ENCODE measurements around the gene MLLT3. TPM values are rescaled to one million over a fixed set of nuclear protein-coding genes. Genes with fewer than 3 reads are reported as not detected.

MLLT3 gene
- total and polyA plus RNA-seq, 2 of the 13 experiments (the other 11 are each of a cell fraction or from before 2014, with no cell fraction given) = 12.3 to 12.6 TPM

- H3K9me3 ChIP-seq (ENCODE audit: low read length) = no peaks in the 10 kb centered on the region
- 0 out of 5 replicates have a peak, but pooled peaks cover 0 to 4% of the 10 kb centered on the region in 2 experiments for H3K27me3 ChIP-seq (ENCODE audit: control insufficient read depth in 1 of 2, insufficient read depth in 2 of 2, low read length in 2 of 2)
- WGBS (ENCODE audit: low lambda C conversion rate) = 27% methylated on average over 3 of the region's 4 CpGs
- BruUV-seq (replicated peaks) = no TSS peak
- CTCF ChIA-PET (ENCODE audit: low intra/inter-chr PET ratio, low total read pairs) = no interaction called here
- in situ Hi-C loops (cut with HindIII; ENCODE audit: extremely low pct_ligation_motif_present, low pct_unique_long_range_greater_than_20kb) = loop anchor here (25.0 kb wide), 1 partner anchor 709 kb away; no protein-coding TSS in a partner anchor
- FAIRE-seq = no peak
- no peak for DNase-seq (ENCODE audit: low spot score)
- no peak for ATAC-seq
- no peak overlapping the region for H3K4me3 ChIP-seq (replicated peaks in 1 of 3; ENCODE audit: insufficient read depth in 1 of 3, low read depth in 2 of 3, low read length in 3 of 3)
- H3K9ac ChIP-seq (ENCODE audit: insufficient read depth, low read depth, low read length) = no peak overlapping the region
- no peak overlapping the region for H2AFZ ChIP-seq (ENCODE audit: low read length)
- no peaks in the 10 kb centered on the region for H3K79me2 ChIP-seq (ENCODE audit: insufficient read depth, low read length)
- intact Hi-C loops (cut with micrococcal nuclease; ENCODE audit: unreplicated experiment) = no loop called here
- TF ChIP-seq ZNF263 (CRISPR knock-in tag; IDR thresholded peaks at IDR 0.05) = no peak
- TF ChIP-seq HOXD1 (CRISPR knock-in tag; IDR thresholded peaks at IDR 0.05) = no peak
- no peak for TF ChIP-seq ZNF12 (CRISPR knock-in tag; IDR thresholded peaks at IDR 0.05)
- no peak for TF ChIP-seq ZNF292 (CRISPR knock-in tag; IDR thresholded peaks at IDR 0.05; ENCODE audit: borderline replicate concordance, low read depth)
- TF ChIP-seq PRMT3 (CRISPR knock-in tag; IDR thresholded peaks at IDR 0.05; ENCODE audit: borderline replicate concordance, low read depth) = no peak
- no peak for TF ChIP-seq EHMT2 (IDR thresholded peaks at IDR 0.05; ENCODE audit: borderline replicate concordance, low read depth, low read length)
- no peak for TF ChIP-seq ZC3H4 (CRISPR knock-in tag; IDR thresholded peaks at IDR 0.05; ENCODE audit: borderline replicate concordance)
- no peak for TF ChIP-seq ZSCAN25 (CRISPR knock-in tag; IDR thresholded peaks at IDR 0.05)
- TF ChIP-seq, protein P1, sequence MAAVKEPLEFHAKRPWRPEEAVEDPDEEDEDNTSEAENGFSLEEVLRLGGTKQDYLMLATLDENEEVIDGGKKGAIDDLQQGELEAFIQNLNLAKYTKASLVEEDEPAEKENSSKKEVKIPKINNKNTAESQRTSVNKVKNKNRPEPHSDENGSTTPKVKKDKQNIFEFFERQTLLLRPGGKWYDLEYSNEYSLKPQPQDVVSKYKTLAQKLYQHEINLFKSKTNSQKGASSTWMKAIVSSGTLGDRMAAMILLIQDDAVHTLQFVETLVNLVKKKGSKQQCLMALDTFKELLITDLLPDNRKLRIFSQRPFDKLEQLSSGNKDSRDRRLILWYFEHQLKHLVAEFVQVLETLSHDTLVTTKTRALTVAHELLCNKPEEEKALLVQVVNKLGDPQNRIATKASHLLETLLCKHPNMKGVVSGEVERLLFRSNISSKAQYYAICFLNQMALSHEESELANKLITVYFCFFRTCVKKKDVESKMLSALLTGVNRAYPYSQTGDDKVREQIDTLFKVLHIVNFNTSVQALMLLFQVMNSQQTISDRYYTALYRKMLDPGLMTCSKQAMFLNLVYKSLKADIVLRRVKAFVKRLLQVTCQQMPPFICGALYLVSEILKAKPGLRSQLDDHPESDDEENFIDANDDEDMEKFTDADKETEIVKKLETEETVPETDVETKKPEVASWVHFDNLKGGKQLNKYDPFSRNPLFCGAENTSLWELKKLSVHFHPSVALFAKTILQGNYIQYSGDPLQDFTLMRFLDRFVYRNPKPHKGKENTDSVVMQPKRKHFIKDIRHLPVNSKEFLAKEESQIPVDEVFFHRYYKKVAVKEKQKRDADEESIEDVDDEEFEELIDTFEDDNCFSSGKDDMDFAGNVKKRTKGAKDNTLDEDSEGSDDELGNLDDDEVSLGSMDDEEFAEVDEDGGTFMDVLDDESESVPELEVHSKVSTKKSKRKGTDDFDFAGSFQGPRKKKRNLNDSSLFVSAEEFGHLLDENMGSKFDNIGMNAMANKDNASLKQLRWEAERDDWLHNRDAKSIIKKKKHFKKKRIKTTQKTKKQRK (IDR thresholded peaks at IDR 0.05; ENCODE audit: low read length) = no peak
- TF ChIP-seq GLI4 (CRISPR knock-in tag; IDR thresholded peaks at IDR 0.05; ENCODE audit: borderline replicate concordance) = no peak
- no peak for TF ChIP-seq LCORL (IDR thresholded peaks at IDR 0.05)
- no peak for TF ChIP-seq LCORL (CRISPR knock-in tag; IDR thresholded peaks at IDR 0.05)
- TF ChIP-seq, protein P2, sequence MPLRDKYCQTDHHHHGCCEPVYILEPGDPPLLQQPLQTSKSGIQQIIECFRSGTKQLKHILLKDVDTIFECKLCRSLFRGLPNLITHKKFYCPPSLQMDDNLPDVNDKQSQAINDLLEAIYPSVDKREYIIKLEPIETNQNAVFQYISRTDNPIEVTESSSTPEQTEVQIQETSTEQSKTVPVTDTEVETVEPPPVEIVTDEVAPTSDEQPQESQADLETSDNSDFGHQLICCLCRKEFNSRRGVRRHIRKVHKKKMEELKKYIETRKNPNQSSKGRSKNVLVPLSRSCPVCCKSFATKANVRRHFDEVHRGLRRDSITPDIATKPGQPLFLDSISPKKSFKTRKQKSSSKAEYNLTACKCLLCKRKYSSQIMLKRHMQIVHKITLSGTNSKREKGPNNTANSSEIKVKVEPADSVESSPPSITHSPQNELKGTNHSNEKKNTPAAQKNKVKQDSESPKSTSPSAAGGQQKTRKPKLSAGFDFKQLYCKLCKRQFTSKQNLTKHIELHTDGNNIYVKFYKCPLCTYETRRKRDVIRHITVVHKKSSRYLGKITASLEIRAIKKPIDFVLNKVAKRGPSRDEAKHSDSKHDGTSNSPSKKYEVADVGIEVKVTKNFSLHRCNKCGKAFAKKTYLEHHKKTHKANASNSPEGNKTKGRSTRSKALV (CRISPR knock-in tag; IDR thresholded peaks at IDR 0.05) = no peak
- TF ChIP-seq ZNF710 (CRISPR knock-in tag; IDR thresholded peaks at IDR 0.05; ENCODE audit: borderline replicate concordance) = no peak
- TF ChIP-seq ZSCAN20 (CRISPR knock-in tag; IDR thresholded peaks at IDR 0.05; ENCODE audit: borderline replicate concordance) = no peak
- TF ChIP-seq ZNF672 (CRISPR knock-in tag; IDR thresholded peaks at IDR 0.05) = no peak
- no peak for TF ChIP-seq WIZ (CRISPR knock-in tag; IDR thresholded peaks at IDR 0.05)
- H3K27ac ChIP-seq (ENCODE audit: extremely low read length, insufficient read depth, low read length) = no peak overlapping the region
- H3K4me2 ChIP-seq (ENCODE audit: low read depth, low read length) = no peak overlapping the region
- peaks cover 8% of the 10 kb centered on the region for H3K4me1 ChIP-seq (ENCODE audit: insufficient read depth, low read length)
- POLR2A ChIA-PET = no interaction called here
- H3K36me3 ChIP-seq (replicated peaks in 1 of 2; ENCODE audit: control insufficient read depth in 1 of 2, insufficient read depth in 2 of 2, low read length in 2 of 2) = no peaks in the 10 kb centered on the region
- no peaks in the 10 kb centered on the region for H4K20me1 ChIP-seq (ENCODE audit: insufficient read depth, low read length)
Observed at GRCh38 chr9:20646656-20647055, 24.4 kb upstream of the MLLT3 start.

All from HepG2 (cell line).